NOMO-1 (cell line): ENCODE measurements around the gene C2orf15.
"Not testable (repeated sequence)": the region's sequence is repeated elsewhere in the genome, so short reads cannot be mapped to it uniquely, and the experiment has no call there.

Experiments
- DNase-seq, 2 experiments: peaks; one replicate each; lab custom pipeline; 2025; ENCODE audit not compliant: unreplicated experiment in 2 of 2; lab: John Stamatoyannopoulos, UW

C2orf15 gene

GRCh38 chr2:99159594-99159993 is 18.1 kb downstream of the C2orf15 start:
- no peak for DNase-seq

GRCh38 chr2:99166218-99166617 is 24.7 kb downstream of the C2orf15 start:
- no peak for DNase-seq

- no peak for DNase-seq
Observed at GRCh38 chr2:99169534-99169933, 28.0 kb downstream of the C2orf15 start.

- no peak for DNase-seq
Observed at GRCh38 chr2:99171377-99172140, 30.1 kb downstream of the C2orf15 start.

GRCh38 chr2:99180755-99181623 is 39.5 kb downstream of the C2orf15 start, which contains the start of the genes MITD1 and MRPL30:
MITD1 (minus strand) TSS chr2:99181058; CDS start chr2:99180981, 77 bp downstream.
MRPL30 (plus strand) TSS chr2:99181184; CDS start chr2:99186204, 5,020 bp downstream.
- DNase-seq: peak; percentile 95 to 96

- DNase-seq: peak in 1 of 2 experiments; percentile 21
Observed at GRCh38 chr2:99181624-99182000, 40.1 kb downstream of the C2orf15 start.

- no peak for DNase-seq
Observed at GRCh38 chr2:99183025-99183424, 41.5 kb downstream of the C2orf15 start.

GRCh38 chr2:99184811-99185210 is 43.3 kb downstream of the C2orf15 start:
- no peak for DNase-seq

- no peak for DNase-seq
Observed at GRCh38 chr2:99187011-99187410, 45.5 kb downstream of the C2orf15 start.

GRCh38 chr2:99188357-99188756 is 46.9 kb downstream of the C2orf15 start:
- no peak for DNase-seq

GRCh38 chr2:99190548-99190947 is 49.0 kb downstream of the C2orf15 start:
- no peak for DNase-seq

GRCh38 chr2:99192364-99192763 is 50.9 kb downstream of the C2orf15 start:
- not testable (repeated sequence) for DNase-seq

GRCh38 chr2:99198103-99198841 is 56.8 kb downstream of the C2orf15 start:
- no peak for DNase-seq

GRCh38 chr2:99200076-99200800 is 58.7 kb downstream of the C2orf15 start:
- peak; percentile 18 to 56 for DNase-seq
